HG02885 (cell line): ENCODE data around the gene ARHGAP20.
A peak's percentile ranks its signal among the peaks of the same experiment; 100 is the strongest.
"Not testable (repeated sequence)": the region's sequence is repeated elsewhere in the genome, so short reads cannot be mapped to it uniquely, and the experiment has no call there.

Source experiments
- ATAC-seq: cut with Tn5 transposase; IDR thresholded peaks from one replicate; pipeline ENCODE4 v1.9.1; 2021; ENCODE audit warnings: mild to moderate bottlenecking; ENCODE audit not compliant: unreplicated experiment, poor library complexity

ARHGAP20 gene

DNA sequence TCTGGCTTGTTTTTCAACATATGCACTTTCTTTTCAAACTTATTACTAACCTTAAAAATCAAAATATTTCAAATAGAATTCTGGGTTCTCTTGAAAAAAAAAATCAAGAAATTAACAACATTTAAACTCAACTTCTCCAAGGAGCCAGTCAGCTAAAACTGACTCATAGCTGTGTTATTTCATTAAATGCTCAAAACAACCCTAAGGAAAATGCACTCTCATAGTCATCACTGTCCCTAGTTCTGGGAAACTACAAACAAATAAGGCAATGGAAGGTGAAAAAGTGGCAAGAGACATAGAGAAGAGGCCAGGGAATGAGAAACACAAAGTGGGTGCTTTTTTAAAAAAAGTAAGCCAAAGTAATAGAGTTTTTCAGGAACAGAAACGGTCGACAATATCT lies 4.1 kb upstream of the ARHGAP20 start:
- ATAC-seq = no peak

DNA sequence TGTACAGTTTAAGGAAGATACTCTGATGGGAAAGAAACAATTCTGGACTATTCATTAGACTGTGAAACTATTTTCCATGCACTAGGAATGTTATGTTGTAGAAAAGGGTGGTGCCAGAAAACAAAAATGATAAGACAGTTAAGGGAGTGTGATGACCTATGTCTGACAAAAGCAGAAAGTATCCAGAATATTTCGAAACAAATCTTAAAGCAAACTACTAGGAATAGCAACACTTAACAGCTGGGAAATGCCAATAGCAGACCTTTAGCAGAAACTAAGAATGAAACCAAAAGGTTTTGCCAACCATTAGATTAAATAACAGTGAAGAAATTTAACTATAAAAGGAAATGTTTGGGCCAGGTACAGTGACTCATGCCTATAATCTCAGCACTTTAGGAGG lies 3.3 kb upstream of the ARHGAP20 start:
- ATAC-seq = no peak

DNA sequence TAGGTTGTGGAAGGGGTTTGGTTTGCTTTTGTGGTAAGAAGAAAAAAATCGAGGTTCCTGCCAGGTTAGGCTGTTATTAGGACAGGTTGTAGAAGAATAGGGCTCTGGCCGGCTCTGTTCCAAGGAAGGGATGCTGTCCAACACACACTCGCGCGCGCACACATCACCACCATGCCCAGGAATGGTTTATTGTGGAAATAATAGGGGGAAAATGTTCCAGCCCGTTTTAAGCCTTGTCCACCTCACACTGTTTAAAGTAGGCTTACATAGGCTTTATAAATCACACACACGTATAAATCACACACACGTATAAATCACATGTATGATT lies 1.2 kb upstream of the ARHGAP20 start:
- no peak for ATAC-seq

- ATAC-seq = peak; percentile 4
Measured at GRCh38 chr11:110712659-110713448, 617 bp upstream of the ARHGAP20 start.

DNA sequence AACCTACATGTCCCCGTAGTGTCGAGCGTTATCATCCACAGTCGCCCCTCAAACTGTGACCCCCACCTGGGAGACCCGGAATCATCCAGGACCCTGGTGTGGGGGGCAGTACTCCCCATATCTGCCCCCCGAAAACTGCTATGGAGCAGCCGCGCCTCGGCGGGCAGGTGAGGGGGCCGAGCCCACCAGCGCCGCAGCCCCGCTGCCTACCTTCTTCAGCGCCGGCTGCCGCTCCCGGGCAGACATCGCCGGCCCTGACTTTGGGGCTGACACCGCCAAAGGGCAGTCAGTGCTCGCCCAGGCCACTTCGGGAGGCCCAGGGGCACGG lies 825 bp downstream of the ARHGAP20 start:
- no peak for ATAC-seq

DNA sequence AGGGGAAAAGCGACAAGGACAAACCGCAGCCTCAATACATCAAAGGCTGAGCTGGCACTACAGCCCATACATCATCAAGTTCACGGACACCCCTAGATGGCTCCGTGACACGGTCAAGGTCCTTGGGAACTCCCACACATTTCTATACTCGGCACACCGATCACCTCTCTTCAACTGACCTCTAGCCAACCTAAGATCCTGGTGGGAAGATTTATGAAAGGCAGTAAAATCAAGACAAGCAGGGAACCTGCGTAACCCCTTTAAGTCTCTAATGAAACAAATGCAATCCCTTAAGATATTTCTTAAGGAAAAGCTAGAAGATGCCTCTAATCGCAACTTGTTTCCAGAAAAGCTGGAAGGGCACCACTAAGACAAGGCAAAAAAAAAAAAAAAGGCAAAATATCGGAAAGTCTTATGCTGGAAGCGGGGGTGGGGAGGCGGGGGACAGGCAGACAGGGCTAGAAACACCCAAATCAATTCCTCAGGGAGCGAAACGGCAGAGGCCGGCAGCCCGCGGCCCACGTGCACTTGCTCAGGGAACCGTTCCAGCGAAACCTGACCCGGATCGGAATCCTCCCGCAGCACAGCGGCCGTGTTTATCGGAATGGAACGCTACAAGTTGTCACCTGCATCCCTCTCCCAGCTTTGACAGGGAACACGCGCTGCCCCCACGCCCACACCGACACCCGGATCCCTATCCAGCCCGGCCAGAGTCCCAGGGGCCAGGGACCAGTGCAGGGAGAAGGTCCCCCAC lies 1.4 kb downstream of the ARHGAP20 start:
- no peak for ATAC-seq

- ATAC-seq = no peak
Measured at GRCh38 chr11:110704210-110704864, 7.9 kb downstream of the ARHGAP20 start.

DNA sequence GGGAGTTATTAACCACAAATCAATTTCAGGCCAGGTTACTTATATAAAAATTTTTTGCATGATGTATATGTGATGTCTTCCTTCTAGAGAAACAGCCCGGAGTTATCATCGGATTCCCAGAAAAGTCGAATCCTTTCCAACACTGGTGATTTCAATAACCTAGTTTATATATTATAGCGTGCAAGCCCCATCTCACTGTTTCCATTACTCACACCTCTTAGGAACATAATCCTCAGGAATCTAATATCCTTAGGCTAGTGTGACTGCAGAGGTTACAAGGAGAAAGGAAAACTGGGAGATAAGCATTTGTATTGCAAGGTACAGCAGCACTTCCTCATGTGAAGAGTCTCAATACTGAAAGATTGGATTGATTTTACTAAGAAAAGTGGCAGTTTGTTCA lies 20.3 kb downstream of the ARHGAP20 start:
- ATAC-seq = no peak

DNA sequence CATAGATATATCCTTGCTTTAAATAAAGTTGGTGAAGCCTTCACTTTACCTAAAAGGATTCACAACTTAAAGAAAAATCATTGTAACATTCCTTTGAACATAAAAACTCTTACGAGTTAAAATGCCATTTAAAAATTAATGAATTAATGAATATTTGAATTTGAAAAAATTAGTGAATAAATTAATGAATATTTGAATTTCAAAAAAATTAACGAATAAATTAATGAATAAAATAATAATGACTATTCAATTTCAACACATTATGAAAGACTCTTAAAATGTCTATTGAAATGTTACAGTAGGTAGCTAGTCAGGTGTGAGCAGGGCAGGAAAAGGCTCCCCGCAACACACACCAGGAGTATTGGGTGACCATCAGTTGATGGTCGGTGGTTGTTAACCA lies 22.9 kb downstream of the ARHGAP20 start:
- ATAC-seq = no peak

DNA sequence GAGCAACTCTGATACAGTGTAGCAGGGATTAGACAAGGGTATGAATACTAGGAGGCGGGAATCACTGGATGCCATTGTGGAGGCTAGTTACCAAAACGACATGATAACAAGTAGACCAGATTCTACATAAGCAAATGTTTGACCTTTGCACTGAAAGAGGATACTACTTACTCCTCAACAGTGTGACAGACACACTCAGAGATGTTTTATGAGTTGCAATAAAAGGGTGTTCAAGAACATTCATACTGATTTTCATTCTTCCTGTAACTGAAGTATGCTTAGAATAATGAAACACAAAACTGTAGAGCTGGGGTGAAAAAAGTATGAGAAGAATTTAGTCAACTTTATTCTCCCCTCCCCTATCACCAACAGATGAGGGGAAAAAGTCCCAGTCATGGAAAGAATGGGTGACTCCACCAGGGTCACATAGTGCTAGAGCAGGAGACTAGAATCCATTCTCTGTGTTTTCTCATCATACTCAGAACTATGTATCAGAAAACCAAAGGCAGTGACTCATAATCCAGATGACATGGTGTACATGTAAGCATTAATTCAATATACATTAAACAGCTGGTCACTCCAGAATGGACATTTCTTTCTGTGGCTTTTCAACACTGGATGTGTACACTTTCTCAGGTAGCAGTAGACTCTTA lies 32.8 kb downstream of the ARHGAP20 start:
- ATAC-seq = no peak

DNA sequence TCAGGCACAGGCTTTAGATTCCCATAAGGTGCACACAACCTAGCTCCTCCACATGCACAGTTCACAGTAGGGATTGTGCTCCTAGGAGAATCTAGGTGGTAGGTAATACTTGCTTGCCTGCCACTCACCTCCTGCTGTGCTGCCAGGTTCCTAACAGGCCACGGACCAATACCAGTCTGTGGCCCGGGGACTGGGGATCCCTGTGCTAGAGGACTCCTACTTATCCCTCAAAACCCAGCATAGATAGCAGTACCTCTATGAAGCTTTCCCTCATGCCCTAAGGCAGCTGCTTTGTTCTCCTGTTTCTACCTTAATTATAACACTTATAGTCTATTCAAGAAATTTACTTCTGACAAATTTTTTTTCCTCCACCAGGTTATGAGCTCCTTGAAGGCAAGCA lies 36.7 kb downstream of the ARHGAP20 start:
- ATAC-seq = no peak

GRCh38 chr11:110665689-110666465 lies 46.4 kb downstream of the ARHGAP20 start:
- no peak for ATAC-seq

GRCh38 chr11:110655967-110656366 lies 56.3 kb downstream of the ARHGAP20 start:
- no peak for ATAC-seq

GRCh38 chr11:110654456-110654855 lies 57.8 kb downstream of the ARHGAP20 start:
- no peak for ATAC-seq

GRCh38 chr11:110645253-110645652 lies 67.0 kb downstream of the ARHGAP20 start:
- ATAC-seq = no peak

- no peak for ATAC-seq
Measured at GRCh38 chr11:110634370-110634769, 77.9 kb downstream of the ARHGAP20 start.

DNA sequence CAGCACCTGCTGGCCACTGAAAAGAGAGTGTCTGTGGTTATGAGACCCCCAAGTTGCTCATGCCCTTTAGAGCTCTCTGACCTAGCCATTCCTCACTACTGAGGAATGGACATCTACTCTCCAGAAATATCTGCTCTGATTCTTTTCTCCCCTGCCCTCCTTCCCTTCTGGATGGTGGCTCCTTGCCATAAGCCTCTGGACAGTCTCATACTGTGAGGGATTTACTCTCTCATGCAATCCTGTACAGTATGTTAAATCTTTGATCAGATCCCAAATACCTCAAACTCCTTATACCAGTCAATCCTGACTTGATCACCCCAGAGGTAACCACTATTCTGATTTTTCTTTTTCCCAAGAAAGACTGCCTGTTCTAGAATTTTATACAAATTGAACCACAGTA lies 80.7 kb downstream of the ARHGAP20 start:
- no peak for ATAC-seq

GRCh38 chr11:110629594-110629993 lies 82.6 kb downstream of the ARHGAP20 start:
- ATAC-seq = no peak

GRCh38 chr11:110621826-110622225 lies 90.4 kb downstream of the ARHGAP20 start:
- ATAC-seq = no peak

DNA sequence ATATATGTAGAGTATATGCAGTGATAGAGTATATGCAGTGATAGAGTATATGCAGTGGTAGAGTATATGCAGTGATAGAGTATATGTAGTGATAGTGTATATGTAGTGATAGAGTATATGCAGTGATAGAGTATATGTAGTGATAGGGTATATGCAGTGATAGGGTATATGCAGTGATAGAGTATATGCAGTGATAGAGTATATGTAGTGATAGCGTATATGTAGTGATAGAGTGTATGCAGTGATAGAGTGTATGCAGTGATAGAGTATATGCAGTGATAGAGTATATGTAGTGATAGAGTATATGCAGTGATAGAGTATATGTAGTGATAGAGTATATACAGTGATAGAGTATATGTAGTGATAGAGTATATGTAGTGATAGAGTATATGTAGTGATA lies 92.9 kb downstream of the ARHGAP20 start:
- not testable (repeated sequence) for ATAC-seq
